HepG2 (cell line): ENCODE results near the gene KIRREL3. TPM values are rescaled to one million over a fixed set of nuclear protein-coding genes. Genes with fewer than 3 reads are reported as not detected.
A peak's percentile ranks its signal among the peaks of the same experiment; 100 is the strongest.

Experiments
- ATAC-seq: fragments of 200-7000 bp; cut with Tn5 transposase; 3 replicates; pipeline ENCODE4 v1.9.1; 2020; ENCODE audit warnings: mild to moderate bottlenecking, moderate library complexity
- BruUV-seq: library from RNA; stranded (reverse); fragments of 400-500 nt; replicated peaks from 2 replicates; lab custom pipeline; 2021; lab: Mats Ljungman, UMichigan
- CTCF ChIA-PET: fragments of 300-600 bp; formaldehyde crosslinking; extraction: SDS; loops from one replicate; lab custom pipeline; 2021; ENCODE audit warnings: low total read pairs, inconsistent platforms, low intra/inter-chr PET ratio; lab: Yijun Ruan, JAX
- POLR2A ChIA-PET: fragments of 350-600 bp; sonication (Branson Sonifier 250); formaldehyde crosslinking; loops from one replicate; lab custom pipeline; 2020; ENCODE audit warnings: antibody characterized with exemption, inconsistent platforms; lab: Yijun Ruan, JAX
- DNase-seq: peaks from one replicate; pipeline ENCODE4 v3.0.0-alpha.2; 2015; ENCODE audit warnings: low spot score
- FAIRE-seq: peaks from 3 replicates; lab custom pipeline; 2011; peaks lifted over from hg19 to GRCh38; lab: Jason Lieb, UNC
- H2AFZ ChIP-seq: one replicate; pipeline ENCODE4 v1.6.1; 2011; ENCODE audit warnings: low read length, inconsistent platforms
- H3K27ac ChIP-seq: fragments of 300-600 bp; 3 replicates; pipeline ENCODE4 v1.8.0; 2011; ENCODE audit warnings: mixed run types, mild to moderate bottlenecking, mixed read lengths, low read length, inconsistent platforms; ENCODE audit not compliant: insufficient read depth; ENCODE audit errors: extremely low read length
- H3K27me3 ChIP-seq, 2 experiments: fragments of 200-600 bp in 1 of 2; 2 replicates in 1 of 2; 3 replicates in 1 of 2; pipeline versions ENCODE4 v1.6.0 to v1.8.0; 2011; ENCODE audit warnings: low read length in 2 of 2, mild to moderate bottlenecking in 2 of 2, moderate library complexity in 2 of 2, inconsistent platforms in 1 of 2; ENCODE audit not compliant: insufficient read depth in 2 of 2, control insufficient read depth in 1 of 2
- H3K36me3 ChIP-seq, 2 experiments: fragments of 200-600 bp in 1 of 2; replicated peaks in 1 of 2; 2 replicates in 1 of 2; 3 replicates in 1 of 2; pipeline versions ENCODE4 v1.5.1 to v1.8.0; 2011; ENCODE audit warnings: low read length in 2 of 2, inconsistent platforms in 1 of 2; ENCODE audit not compliant: insufficient read depth in 2 of 2, control insufficient read depth in 1 of 2
- H3K4me1 ChIP-seq: 2 replicates; pipeline ENCODE4 v1.5.1; 2012; ENCODE audit warnings: low read length, inconsistent platforms; ENCODE audit not compliant: insufficient read depth
- H3K4me2 ChIP-seq: 2 replicates; pipeline ENCODE4 v1.6.0; 2011; ENCODE audit warnings: low read depth, low read length, inconsistent platforms
- H3K4me3 ChIP-seq, 3 experiments: fragments of 200-600 bp in 1 of 3; sonication (generic), shearing (Covaris generic) in 1 of 3; replicated peaks in 1 of 3; 2 replicates each; pipeline ENCODE4 v1.5.1; 2011 to 2016; ENCODE audit warnings: low read length in 3 of 3, inconsistent platforms in 2 of 3, low read depth in 2 of 3, mild to moderate bottlenecking in 2 of 3, control low read depth in 1 of 3, mixed read lengths in 1 of 3; ENCODE audit not compliant: insufficient read depth in 1 of 3
- H3K79me2 ChIP-seq: one replicate; pipeline ENCODE4 v1.6.1; 2011; ENCODE audit warnings: low read length, inconsistent platforms; ENCODE audit not compliant: insufficient read depth
- H3K9ac ChIP-seq: 2 replicates; pipeline ENCODE4 v1.6.0; 2011; ENCODE audit warnings: mild to moderate bottlenecking, low read depth, low read length, inconsistent platforms; ENCODE audit not compliant: insufficient read depth
- H3K9me3 ChIP-seq: 2 replicates; pipeline ENCODE4 v1.5.1; 2012; ENCODE audit warnings: mild to moderate bottlenecking, low read length
- H4K20me1 ChIP-seq: 2 replicates; pipeline ENCODE4 v1.6.0; 2011; ENCODE audit warnings: inconsistent platforms, mild to moderate bottlenecking, low read length, moderate library complexity; ENCODE audit not compliant: insufficient read depth
- MTA1 ChIP-seq: sonication (generic); formaldehyde crosslinking; IDR thresholded peaks from 2 replicates; pipeline ENCODE4 v1.4.0; 2020; ENCODE audit warnings: missing genetic modification reagents, mild to moderate bottlenecking, borderline replicate concordance
- ZNF546 ChIP-seq: sonication (generic); formaldehyde crosslinking; conservative IDR thresholded peaks from 2 replicates; pipeline ENCODE4 v1.8.1; 2023; ENCODE audit warnings: mild to moderate bottlenecking, missing genetic modification reagents
- WGBS: methylation state at CpG from one replicate; pipeline ENCODE4 v1.1.6; 2017; ENCODE audit warnings: low lambda C conversion rate; 5-methylcytosine and 5-hydroxymethylcytosine counted together
- in situ Hi-C: cut with HindIII; loops from 2 replicates; pipeline ENCODE4 v1.10.0; 2017; ENCODE audit warnings: low pct_unique_long_range_greater_than_20kb; ENCODE audit not compliant: extremely low pct_ligation_motif_present
- intact Hi-C: fragments of 100-400 bp; cut with micrococcal nuclease; formaldehyde crosslinking; loops from one replicate; pipeline ENCODE4 v1.10.0; 2022; ENCODE audit not compliant: unreplicated experiment
- polyA plus RNA-seq, 8 experiments: library from polyadenylated mRNA; depleted of rRNA in 3 of 8; stranded (reverse) in 7 of 8; unstranded in 1 of 8; fragments of >200 nt; fragmentation: Illumina TruSeq in 4 of 8; extraction: Trizol in 4 of 8; gene quantifications; 2 replicates each; pipeline versions ENCODE4 v1.2.1 to v1.2.3, GENCODE V29; 2011 to 2016; ENCODE audit warnings: low read depth in 4 of 8, missing spikeins in 1 of 8, mixed read lengths in 1 of 8; ENCODE audit not compliant: insufficient read depth in 1 of 8
- total RNA-seq, 5 experiments: library from RNA; depleted of rRNA; stranded (reverse); fragments of >200 nt; fragmentation: Illumina TruSeq; extraction: Trizol; gene quantifications; 2 replicates each; pipeline ENCODE4 v1.2.3, GENCODE V29; 2016; ENCODE audit warnings: low read depth in 1 of 5
- TF ChIP-seq, protein P1 (sequence below): sonication (generic); formaldehyde crosslinking; IDR thresholded peaks from 2 replicates; pipeline ENCODE4 v1.4.0; 2020; ENCODE audit warnings: missing genetic modification reagents
- TF ChIP-seq, protein P2 (sequence below): sonication (generic); formaldehyde crosslinking; IDR thresholded peaks from 2 replicates; pipeline ENCODE4 v1.4.0; 2020; ENCODE audit warnings: missing genetic modification reagents

KIRREL3 gene
- total and polyA plus RNA-seq, 2 of the 13 experiments (the other 11 are each of a cell fraction or from before 2014, with no cell fraction given) = not detected

DNA sequence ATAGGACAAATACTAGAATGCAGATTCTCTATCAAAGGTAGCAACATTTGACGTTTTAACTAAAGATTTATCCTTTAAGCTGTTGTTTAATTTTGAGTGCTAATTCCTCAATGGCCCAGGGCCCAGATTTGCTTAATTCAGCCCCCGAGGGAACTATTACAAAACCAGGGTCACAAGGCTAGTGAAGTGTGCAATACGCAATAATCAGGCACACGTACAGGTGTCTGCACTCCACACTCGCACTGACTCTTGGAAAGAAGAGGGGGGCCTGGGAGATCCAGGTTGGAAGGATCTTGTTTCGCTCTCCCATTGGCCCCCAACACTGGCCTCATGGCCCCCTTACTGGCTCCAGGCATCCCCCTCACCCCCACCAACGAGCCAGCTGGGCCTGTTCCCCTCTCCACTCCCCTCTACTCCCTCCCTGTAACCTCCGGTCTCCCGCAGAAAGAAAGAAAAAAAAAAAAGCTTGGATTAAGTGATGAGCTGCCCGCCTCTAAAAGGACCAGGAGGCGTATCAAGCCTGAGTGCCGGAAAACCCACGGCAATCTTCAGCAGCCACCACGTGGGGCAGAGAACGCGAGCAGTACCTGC is 2.2 kb upstream of the KIRREL3 start:
- Histone ChIP-seq H4K20me1 (peaks cover 2% of the 10 kb centered on the region; the same call in 1 of the 2 replicates), H3K36me3 (no peaks in the 10 kb centered on the region), H3K4me3 (no peak overlapping the region), H3K9ac (no peak overlapping the region), H3K4me1 (no peaks in the 10 kb centered on the region), H3K27me3 (peaks cover 5 to 56% of the 10 kb centered on the region in 2 experiments; a peak in 3 of 5 replicates), H2AFZ (no peak overlapping the region), H3K4me2 (0 out of 2 replicates have a peak overlapping the region, but pooled peaks have one; percentile 12), H3K9me3 (no peaks in the 10 kb centered on the region), H3K27ac (no peak overlapping the region), H3K79me2 (no peaks in the 10 kb centered on the region)
- no peak for FAIRE-seq
- ChIA-PET POLR2A (no interaction called here), CTCF (no interaction called here)
- no peak for ATAC-seq
- no peak for DNase-seq
- in situ Hi-C loops (no loop called here), intact Hi-C loops (no loop called here)
- BruUV-seq = no TSS peak
- TF ChIP-seq, protein P1, sequence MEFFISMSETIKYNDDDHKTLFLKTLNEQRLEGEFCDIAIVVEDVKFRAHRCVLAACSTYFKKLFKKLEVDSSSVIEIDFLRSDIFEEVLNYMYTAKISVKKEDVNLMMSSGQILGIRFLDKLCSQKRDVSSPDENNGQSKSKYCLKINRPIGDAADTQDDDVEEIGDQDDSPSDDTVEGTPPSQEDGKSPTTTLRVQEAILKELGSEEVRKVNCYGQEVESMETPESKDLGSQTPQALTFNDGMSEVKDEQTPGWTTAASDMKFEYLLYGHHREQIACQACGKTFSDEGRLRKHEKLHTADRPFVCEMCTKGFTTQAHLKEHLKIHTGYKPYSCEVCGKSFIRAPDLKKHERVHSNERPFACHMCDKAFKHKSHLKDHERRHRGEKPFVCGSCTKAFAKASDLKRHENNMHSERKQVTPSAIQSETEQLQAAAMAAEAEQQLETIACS (CRISPR knock-in tag) = no peak
- TF ChIP-seq MTA1 (CRISPR knock-in tag) (no peak), ZNF546 (CRISPR knock-in tag) (no peak)
- TF ChIP-seq, protein P2, sequence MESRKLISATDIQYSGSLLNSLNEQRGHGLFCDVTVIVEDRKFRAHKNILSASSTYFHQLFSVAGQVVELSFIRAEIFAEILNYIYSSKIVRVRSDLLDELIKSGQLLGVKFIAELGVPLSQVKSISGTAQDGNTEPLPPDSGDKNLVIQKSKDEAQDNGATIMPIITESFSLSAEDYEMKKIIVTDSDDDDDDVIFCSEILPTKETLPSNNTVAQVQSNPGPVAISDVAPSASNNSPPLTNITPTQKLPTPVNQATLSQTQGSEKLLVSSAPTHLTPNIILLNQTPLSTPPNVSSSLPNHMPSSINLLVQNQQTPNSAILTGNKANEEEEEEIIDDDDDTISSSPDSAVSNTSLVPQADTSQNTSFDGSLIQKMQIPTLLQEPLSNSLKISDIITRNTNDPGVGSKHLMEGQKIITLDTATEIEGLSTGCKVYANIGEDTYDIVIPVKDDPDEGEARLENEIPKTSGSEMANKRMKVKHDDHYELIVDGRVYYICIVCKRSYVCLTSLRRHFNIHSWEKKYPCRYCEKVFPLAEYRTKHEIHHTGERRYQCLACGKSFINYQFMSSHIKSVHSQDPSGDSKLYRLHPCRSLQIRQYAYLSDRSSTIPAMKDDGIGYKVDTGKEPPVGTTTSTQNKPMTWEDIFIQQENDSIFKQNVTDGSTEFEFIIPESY = no peak
- 14% methylated on average over 16 of the region's 16 CpGs for WGBS
